Caki2 (cell line): ENCODE results near the gene TGIF1. TPM values are rescaled to one million over a fixed set of nuclear protein-coding genes. Genes with fewer than 3 reads are reported as not detected.
"Not testable (repeated sequence)": the region's sequence is repeated elsewhere in the genome, so short reads cannot be mapped to it uniquely, and the experiment has no call there.

ENCODE experiments used
- DNase-seq: peaks from one replicate; pipeline ENCODE4 v3.0.0-alpha.2; 2015; ENCODE audit warnings: low read depth
- in situ Hi-C: cut with HindIII; loops from 2 replicates; pipeline ENCODE4 v1.10.0; 2016; ENCODE audit warnings: low sequenced_read_pairs, low pct_unique_long_range_greater_than_20kb, mixed read lengths
- total RNA-seq: library from RNA; depleted of rRNA; stranded (reverse); fragments of >200 nt; shearing (Covaris generic); gene quantifications from 2 replicates; pipeline ENCODE4 v1.2.3, GENCODE V29; 2014; ENCODE audit warnings: low replicate concordance

Gene TGIF1
- total RNA-seq, 1 experiment from 2014 or later: 500 TPM

DNA sequence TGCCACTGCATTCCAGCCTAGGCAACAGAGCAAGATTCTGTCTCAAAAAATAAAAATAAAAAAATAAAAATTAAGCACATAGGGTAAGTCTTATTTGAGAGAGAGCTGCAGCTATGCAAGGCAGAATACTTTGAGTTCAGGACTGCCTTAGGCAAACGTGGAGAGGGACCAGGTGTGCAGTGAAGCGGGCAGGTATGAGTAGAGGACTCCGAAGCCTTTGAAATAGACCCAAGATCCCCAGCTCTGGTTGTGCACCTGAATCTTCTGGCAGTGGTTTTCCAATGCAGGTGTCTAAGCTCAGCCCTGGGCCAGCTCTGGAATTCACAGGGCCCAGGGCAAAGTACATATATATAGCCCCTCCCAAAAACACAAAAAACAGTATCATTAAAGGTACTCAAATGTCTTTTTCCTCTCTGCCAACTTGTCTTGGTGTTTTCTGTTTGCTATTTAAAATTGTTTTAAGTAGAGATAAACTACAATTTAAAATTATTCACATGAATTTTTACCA is 21.2 kb downstream of the TGIF1 start:
- in situ Hi-C loops: no loop called here
- DNase-seq: no peak

DNA sequence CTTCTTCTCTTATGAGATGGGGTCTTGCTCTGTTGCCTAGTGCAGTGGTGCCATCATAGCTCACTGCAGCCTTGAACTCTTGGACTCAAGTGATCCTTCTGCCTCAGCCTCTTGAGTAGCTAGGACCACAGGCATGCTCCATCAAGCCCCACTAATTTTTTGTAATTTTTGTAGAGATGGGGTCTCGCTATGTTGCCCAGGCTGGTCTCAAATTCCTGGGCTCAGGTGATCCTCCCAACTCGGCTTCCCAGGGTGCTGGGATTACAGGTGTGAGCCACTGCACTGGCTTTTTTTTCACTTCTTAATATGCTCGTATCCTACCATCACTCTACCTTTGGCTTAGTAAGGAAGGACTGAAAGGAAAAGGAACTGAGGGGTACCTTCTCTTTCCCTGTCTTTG is 22.1 kb downstream of the TGIF1 start:
- DNase-seq, in situ Hi-C loops: not testable (repeated sequence)

DNA sequence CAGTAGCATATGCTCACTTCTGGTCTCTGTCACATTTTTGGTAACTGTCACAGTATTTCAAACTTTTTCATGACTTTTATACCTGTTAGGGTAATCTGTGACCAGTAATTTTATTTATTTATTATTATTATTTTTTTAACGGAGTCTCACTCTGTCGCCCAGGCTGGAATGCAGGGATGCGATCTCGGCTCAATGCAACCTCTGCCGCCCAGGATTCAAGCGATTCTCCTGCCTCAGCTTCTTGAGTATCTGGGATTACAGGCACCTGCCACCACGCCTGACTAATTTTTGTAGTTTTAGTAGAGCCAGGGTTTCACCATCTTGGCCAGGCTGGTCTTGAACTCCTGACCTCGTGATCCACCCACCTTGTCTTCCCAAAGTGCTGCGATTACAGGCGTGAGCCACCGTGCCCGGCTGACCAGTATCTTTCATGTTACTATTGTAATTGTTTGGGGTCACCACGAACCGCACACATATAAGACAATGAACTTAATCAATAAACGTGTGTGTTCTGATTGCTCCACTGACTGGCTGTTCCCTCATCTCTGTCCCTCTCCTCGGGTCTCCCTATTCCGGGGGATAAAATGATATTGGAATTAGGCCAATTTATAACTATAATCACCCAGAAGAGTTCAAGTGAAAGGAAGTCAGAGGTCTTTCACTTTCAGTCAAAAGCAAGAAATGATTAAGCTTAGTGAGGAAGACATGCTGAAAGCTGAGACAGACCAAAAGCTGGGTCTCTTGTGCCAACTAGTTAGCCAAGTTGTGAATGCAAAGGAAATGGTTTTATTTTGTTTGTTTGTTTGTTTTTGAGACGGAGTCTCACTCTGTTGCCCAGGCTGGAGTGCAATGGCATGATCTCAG is 22.9 kb downstream of the TGIF1 start:
- in situ Hi-C loops: no loop called here
- no peak for DNase-seq

DNA sequence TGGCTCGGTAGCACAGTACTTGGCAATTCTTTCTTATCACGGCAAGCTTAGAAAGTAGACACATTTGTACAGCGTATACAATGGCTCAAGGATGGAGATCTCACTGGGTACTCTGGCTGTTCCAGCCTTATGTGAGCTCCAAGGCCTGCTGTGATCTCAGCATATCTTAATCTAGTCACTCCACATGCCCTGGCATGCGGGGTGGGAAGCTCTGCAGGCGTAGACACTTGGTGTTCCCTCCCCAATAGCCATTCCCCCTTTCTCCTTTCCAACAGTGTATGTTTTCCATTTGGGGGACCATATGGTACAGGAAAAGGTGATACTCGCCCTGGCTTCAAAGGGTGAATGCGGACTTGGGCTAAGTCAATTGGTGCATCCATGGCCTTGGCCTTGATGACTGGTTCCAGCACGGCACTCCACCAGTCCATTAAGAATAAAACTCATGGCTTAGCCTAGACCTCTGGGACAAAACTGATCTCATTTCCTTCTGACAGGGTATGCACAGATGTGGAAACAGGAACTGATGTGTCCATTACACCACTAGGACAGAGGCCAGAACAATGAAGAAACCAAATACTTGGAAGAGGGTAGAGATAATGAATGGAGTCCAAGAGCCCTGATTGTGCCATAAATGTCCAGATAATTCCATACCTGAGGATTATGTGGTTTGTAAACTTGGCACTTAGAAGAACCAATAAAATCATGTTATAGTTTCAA is 28.4 kb downstream of the TGIF1 start:
- no peak for DNase-seq
- in situ Hi-C loops: no loop called here

DNA sequence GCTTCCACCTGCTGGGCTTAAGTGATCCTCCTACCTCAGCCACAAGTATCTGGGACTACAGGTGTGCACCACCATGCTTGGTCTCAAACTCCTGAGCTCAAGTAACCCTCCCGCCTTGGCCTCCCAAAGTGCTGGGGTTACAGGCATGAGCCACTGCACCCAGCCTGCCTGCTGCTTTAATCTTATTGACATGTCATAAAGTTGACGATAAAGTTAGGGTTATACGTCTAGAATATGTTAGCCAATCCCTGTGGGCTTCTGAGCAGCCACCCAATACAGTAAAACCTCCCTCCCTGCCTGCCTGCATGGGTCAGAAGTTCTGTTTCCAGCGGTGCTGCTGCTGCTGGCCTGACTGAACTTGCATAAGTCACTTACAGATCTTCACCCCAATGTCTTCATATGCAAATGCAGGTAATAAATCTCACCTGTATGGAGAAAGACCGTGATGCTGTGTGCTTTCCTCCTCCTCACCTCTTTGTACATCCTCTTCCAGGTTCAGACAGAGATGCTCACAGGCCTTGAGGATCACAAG is 30.1 kb downstream of the TGIF1 start:
- in situ Hi-C loops: no loop called here
- no peak for DNase-seq

DNA sequence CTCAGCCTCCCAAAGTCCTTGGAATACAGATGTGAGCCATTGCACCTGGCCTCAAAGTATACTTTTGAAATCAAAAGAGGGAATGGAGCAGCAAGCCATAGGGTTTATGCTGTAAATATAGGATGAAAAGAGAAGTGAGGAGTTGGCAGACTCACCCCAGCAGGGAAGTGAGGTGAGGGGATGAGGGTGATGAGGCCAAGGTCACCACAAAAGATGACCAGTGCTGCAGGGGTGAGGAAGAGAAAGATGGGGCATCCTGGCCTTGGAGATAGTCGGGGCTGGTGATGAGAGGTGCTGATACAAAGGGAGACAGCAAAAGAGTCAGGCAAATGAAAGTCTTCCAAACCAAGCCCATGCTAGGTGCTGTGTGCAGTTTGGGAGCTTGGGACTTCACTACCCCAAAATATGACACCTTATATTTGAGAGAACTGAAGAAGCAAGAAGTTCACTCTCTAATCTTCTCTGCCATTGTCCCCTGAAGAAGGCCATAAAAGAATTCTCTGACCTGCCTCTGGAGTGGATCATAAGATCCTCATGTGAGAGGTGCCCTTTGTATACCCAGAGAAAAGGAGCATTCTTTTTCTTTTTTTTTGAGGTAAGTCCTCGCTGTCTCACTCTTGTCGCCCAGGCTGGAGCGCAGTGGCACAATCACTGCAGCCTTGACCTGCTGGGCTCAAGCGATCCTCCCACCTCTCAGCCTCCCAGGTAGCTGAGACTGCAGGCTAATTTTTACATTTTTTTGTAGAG is 31.0 kb downstream of the TGIF1 start:
- DNase-seq: no peak
- in situ Hi-C loops: no loop called here

DNA sequence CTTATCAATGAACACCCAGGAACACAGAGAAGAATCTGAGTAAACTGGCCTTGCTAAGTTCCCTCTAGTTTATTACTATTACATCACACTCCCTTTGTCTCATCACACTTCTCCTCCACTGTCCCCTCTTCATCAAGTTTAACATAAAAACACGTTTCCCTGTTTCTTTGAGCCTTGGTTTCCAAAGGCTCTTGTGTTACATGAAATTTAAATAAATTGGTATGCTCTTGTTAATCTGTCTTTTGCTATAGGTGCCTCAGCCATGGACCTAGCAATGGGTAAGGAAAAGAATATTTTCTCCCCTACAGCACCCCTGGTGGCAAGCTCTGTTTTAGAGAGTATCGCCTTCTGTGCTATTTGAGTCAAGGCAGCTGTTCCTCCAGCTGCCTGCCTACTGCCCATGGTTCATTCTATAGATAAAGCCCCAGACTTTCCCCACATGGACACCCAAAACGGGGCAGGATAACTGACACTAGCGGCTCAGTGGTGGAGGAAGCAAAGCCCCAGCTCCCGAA is 31.8 kb downstream of the TGIF1 start:
- DNase-seq: no peak
- in situ Hi-C loops: no loop called here

DNA sequence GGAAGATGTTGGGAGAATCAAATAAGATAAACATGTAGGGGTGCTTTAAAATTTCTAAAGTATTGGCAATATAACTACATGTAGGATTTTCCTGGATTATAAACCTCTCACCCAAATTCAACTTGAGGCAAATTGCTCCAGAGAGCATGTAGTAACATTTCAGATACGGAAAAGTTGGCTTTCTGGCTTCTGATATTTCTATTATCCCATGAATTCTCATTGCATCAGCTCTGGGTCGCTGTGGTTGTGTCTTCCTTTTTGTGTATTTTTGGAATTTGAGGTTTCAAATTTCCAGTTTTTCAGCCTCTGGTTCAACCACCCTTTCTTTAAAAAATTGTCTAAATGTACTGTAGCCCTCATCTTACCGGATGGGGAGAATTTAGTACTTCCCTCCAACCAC is 32.3 kb downstream of the TGIF1 start:
- in situ Hi-C loops: no loop called here
- DNase-seq: no peak

DNA sequence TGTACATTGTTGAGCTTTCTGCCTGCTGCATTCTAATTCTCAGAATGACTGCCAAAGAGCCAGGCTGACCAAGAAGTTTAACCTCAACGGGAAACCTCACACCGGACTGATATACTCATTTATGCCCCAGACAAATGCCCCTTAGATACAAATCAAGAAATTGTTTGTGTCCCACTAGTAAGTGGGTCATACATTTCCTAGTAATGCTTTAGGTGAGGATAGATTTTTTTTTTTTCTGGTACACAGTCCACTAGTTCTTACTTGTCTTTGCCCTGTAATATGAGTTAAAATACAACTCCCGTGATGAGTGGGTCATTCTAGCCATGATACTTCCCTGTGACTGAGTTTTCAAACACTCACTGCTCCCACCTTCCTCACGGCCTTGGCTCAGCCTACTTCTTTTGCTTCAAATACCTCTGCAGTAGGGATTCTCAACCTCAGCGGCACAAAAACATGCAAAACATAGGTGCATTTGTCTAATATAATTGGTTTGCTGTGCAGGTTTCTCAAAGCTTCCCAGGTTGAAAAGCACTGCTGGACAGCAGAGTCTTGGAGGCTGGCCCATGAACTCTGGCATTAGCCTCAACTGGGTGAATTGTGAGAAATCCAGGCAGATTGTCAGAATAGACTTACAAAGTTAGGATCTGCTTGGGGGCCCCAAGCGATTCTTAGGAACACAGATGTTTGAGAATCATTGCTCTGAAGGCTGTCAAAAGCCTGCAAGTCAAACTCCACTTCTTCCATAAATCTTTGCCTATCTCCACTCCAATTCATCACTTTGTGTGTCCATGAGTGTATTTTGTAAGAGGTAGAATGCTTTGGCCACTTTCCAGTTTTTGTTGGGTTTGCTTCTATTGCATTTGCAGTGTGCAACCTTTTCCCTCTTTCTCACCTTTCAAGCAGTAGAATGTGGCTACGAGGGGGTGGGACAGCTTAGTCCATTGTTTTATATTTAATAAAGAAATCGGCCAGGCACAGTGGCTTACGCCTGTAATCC is 35.5 kb downstream of the TGIF1 start:
- peak; percentile 63 for DNase-seq
- in situ Hi-C loops: no loop called here

DNA sequence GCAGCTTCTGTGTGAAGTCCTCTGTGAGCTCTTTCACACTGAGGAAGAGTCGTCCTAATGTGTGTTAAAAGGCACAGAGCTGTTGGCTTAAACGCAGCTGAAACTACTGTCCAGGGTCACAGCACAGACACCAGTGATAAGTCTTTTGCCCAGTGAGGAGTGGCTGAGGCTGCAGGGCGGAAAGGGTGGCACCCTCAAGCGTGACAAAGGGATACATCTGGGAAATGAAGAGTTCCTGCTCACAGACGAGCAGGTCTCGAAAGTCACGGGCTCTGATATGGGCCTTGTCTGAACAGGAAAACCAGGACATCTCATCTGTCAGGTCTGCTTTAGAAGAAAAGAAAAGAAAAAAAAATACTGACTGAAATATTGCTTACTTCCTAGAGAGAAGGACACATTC is 36.5 kb downstream of the TGIF1 start:
- DNase-seq: peak; percentile 59
- in situ Hi-C loops: no loop called here

DNA sequence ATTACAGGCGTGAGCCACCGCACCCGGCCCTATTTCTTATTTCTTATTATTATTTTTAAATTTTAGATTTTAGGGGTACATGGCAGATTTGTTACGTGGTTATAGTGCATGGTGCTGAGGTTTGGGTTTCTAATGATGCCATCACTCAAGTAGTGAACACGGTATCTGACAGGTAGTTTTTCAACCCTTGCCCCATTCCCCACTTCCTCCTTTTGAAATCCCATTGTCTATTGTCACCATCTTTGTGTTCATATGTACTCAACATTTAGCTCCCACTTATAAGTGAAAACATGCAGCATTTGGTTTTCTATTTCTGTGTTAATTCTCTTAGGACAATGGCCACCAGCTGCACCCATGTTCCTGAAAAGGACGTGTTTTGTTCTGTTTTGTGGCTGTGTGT is 39.5 kb downstream of the TGIF1 start:
- in situ Hi-C loops: no loop called here
- DNase-seq: no peak

DNA sequence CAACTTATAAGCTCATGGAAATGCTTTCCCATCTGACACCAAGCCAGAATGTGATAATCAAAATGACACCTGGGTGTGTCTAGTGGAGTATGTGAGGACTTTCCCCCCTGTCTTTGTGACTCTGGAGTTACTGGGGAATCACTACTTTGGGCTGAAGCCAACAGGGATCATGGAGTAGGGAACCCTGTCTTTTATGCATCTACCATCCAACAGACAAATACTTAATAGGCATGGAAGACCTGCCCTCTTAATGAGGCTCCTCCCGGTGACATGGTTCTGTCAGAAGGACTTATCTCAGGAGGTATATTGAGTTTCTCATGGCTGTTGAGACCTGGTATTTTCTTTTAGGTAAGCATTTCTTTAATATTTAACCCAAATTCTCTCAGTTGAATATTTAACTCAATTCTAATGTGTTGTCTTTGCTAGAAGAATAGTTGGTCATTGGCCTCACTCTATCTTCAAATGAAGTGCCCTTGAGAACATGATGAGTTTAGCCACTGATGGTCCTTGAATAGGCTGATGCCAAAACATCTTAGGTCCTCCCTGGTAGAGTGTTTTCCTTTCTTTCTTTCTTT is 42.1 kb downstream of the TGIF1 start:
- peak; percentile 77 for DNase-seq
- in situ Hi-C loops: no loop called here

DNA sequence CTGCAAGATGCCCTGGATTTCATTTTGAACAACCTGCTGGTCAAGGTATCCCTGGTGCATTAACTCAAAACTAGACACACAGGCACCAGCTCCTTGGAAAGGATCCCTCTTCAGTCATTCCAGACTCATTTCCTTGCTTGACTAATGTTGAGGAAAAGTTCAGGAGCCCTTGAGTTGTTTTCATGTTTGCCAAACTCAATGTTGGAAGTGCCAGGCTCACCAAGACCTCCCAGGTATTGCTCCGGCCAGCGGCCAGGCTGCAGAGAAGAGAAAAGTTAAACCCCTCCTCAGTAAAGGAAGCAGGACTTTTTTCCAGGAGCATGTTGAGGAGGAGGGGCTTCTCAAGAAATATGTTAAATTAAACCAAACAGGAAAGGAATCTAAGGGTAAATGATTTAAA is 42.7 kb downstream of the TGIF1 start:
- DNase-seq: no peak
- in situ Hi-C loops: no loop called here

DNA sequence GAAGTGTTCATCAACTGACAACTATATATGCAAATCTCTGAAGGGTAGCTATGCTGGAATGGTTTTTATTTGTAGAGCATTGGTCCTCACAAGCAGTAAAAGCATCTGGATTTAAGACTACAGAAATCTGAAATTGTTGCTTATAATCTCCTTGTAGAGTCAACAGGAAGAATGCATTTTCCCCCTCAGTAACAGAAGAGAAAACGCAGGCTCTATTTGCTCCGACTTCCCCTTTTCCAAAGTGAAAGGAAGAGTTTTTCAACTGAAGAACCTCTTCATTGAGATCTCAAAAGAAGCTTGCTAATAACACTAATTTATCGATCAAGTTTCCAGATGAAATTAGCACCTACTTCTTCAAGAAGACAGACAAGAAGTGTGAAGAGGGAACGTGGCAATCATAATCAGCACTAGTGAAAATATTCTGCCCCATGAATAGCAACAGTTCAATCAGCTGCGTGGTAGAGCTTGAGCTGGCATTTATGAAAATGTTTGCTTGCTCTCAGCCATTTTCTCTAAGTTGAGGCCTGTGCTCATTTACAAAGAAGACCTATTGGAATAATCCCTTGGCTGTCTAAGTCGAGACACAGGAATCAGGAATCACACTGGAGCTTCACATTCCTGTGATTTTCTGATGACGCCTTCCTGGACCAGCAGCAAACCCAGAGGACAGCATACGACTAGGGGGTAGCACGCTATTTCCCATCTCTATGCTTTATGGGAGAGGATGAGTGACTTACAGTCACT is 43.7 kb downstream of the TGIF1 start:
- in situ Hi-C loops: no loop called here
- DNase-seq: no peak

DNA sequence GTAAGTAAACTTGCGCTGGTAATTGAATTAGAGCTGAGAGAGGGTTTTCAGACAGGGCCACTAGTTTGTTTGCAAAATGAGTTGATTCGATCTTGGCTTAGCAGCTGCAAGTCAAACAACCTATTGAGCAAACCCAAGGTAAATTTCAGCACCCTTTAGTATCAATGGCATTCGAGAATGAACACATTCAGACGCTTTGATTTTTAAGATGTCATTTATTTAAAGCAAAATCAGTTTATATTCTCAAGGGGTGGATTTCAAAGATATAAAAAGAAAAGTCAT is 44.2 kb downstream of the TGIF1 start:
- in situ Hi-C loops: no loop called here

DNA sequence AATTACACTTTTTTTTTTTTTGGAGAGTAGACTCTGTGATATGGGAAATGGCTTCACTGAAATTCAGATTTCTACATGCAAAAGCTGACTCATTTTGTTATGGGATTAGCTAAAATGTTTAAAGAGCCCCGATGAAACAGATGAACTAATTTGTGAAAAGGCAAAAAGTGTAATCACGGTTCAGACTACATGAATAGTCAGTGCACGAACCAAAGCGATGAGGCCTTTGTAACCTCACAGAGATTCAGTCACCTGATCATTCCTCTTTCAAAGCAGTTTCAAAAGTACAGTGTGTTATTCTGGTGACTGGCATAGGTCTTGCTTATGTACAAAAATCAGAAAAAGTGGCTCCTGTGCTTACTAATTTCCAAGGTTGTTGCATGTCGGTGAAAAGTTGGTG is 44.6 kb downstream of the TGIF1 start:
- in situ Hi-C loops: no loop called here
- no peak for DNase-seq

More for the DNA sequence above, 44.2 kb downstream of the TGIF1 start:
- no peak for DNase-seq
